Hippocampal formation (tissue), 2 donors: Measurements from ENCODE around the gene NMUR1.
A peak's percentile ranks its signal among the peaks of the same experiment; 100 is the strongest.
"Not testable (repeated sequence)": the region's sequence is repeated elsewhere in the genome, so short reads cannot be mapped to it uniquely, and the experiment has no call there.

Experiments used
- DNase-seq, 2 donors: peaks; one replicate each; lab custom pipeline; 2025; lab: John Stamatoyannopoulos, UW

The NMUR1 gene

GRCh38 chr2:231530099-231531011 is at the start of gene NMUR1:
Gene NMUR1, minus strand, starts transcription at chr2:231530445. Its CDS starts 84 bp downstream, at chr2:231530361.
- peak in 1 of 2 donors; percentile 11 for DNase-seq

DNA sequence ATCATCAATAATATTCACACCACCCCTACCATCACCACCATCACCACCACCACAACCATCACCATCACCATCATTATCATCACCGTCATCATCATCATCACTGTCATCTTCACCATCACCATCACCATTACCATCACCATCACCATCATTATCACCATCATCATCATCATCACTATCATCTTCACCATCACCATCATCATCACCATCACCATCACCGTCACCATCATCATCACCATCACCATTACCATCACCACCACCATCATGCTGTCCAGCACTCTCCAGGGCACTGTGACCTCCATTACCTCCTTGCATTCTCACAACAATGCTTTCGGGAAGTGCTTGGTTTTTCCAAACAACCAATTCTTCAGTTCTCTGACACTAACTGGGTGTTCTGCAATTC is 49.3 kb upstream of the NMUR1 start:
- DNase-seq: no peak

DNA sequence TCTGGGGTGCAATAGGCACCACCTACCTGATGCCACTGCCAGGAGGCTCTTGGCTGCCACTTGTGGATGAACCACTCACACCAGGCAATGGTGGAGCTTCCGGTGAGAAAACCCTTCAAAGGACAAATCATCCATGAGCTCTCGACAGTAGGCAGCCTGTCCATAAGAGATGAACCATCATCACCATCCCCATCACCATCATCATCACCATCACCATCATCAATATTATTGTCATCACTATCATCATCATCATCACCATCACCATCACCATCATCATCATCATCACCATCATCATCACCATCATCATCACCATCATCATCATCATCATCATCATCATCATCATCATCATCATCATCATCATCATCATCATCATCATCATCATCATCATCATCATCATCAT is 48.4 kb upstream of the NMUR1 start:
- not testable (repeated sequence) for DNase-seq

DNA sequence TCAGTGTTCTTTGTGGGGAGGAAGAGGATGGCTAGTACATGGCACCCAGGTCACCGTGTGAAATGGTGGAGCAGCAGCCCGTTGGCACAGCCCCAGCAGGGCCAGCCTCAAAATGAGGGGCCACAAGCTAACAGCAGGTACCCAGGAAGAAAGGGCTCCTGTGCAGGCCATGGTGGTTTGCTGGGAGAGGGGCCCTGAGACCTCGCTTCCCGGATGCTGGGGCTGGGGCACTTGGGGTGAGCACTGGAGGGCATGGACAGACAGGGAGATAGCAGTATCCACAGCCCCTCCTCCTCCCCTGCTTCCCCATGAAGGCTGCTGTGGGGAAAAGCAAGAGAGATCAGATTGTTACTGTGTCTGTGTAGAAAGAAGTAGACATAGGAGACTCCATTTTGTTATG is 46.2 kb upstream of the NMUR1 start:
- DNase-seq: no peak

GRCh38 chr2:231575612-231576256 is 45.5 kb upstream of the NMUR1 start:
- no peak for DNase-seq

DNA sequence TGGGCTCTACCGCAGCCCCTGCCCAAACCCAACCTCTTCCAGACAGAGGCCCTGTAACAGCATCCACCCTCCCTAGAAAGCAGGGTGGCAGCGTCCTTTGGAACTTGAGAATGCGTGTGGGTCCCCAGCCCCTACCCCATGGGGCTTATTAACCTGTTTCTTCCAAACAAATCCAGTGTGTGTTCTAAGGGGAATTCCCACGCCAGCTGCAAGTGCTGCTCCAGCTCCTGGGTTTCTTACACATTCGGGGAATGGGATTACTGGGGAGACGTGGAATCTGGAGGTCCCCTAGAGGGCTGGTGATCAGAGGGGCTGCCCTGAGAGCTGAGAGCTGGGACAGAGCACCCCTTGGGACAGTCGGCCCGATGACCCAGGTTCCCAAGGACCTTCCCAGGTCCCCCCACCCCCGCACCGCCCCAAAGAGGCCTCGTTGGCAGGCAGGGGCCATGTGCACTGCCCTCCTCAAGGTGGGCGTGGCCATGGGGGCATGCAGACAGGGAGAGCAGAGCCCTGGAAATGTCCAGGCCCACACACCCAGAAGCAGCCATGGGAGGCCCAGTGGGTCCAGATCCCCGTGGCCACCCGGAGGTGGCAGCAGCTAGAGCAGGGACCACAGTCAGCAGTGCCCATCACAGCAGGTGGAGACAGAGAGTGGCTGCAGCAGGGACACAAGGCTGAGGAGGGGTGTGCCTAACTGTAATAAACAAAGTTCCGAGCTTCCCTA is 43.6 kb upstream of the NMUR1 start:
- no peak for DNase-seq

DNA sequence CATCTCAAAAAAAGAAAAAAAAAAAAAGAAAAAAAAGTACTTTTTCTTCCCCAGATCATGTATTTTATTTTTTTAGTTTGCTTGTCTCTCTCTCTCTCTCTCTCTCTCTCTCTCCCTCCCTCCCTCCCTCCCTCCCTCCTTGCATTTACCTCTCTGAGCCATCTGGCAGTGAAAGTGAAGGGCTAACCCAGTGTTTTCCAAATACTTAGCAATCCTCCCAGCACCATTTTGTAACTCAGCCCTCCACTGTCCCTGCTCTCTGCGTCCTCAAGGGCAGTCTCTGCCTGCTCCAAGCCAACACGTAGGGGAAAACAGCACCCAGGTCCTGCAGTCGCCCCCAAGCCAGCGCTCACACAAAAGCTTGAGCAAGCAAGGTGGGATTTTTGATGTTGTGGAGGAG is 42.9 kb upstream of the NMUR1 start:
- no peak for DNase-seq

GRCh38 chr2:231571661-231572191 is 41.5 kb upstream of the NMUR1 start:
- DNase-seq: no peak

- DNase-seq: not testable (repeated sequence)
These were observed 40.7 kb upstream of the NMUR1 start for GRCh38 chr2:231570915-231571314.

DNA sequence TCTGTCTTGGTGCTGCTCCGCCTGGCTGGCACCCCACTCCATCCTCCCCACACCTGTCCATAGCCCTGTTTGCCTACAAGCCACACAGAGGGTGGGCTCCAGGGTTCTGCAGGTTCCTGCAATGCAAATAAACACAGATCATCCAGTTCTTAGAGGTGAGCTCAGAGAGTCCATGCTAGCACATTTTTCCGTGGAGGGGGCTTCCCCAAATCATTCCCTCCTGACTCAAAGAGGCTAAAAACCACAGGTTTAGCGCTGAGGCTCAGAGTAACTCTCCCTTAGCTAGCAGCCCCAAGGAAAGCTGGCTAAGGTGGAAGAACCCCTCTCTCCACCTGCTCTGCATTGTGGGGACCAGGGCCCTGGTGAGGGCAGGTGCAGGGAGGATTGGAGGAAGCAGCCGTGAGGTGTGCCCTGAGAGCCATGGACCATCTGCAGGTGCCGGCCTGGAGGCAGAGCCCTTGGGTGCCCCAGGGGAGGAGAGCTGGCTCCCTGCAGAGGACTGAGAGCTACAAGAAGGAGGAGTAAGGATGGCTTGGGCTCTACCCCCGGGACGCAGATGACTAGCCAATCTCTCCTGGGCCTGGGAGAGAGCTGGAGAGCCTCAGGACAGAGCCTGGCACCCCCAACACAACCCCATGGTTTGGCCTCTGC is 38.7 kb upstream of the NMUR1 start:
- DNase-seq: no peak

- DNase-seq: no peak
These were observed 38.0 kb upstream of the NMUR1 start for GRCh38 chr2:231568098-231568784.

- DNase-seq: no peak
These were observed 36.9 kb upstream of the NMUR1 start for GRCh38 chr2:231567159-231567558.

GRCh38 chr2:231565887-231566594 is 35.8 kb upstream of the NMUR1 start:
- DNase-seq: no peak

DNA sequence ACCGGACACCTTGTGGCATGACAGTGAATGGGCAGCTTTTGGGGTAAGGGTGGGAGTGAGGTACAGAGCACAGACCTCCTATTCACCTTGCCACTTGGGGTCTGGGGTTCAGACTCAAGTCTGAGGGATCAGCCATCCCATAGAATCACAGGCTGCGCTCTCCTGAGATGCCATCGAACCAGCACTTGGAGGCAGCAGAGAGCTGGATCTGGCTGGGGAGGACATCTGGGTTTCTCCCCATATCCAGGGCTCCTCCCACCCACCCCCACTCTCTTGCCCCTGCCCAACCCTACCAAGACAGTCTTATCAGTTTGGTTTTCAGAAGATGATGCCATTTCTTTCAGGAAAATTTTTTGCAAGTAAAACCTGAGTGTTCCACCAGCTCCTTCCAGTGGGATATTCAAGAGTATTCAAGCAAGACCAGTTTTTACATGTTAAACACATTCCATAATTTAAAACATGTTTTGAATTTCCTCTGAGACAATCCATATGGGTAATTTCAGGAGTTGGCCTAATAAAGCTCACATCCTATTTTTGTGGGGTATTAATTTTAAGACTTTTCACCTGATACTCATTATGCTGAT is 33.2 kb upstream of the NMUR1 start:
- peak; percentile 72 to 81 for DNase-seq

- peak; percentile 36 to 77 for DNase-seq
These were observed 27.4 kb upstream of the NMUR1 start for GRCh38 chr2:231557571-231558217.

DNA sequence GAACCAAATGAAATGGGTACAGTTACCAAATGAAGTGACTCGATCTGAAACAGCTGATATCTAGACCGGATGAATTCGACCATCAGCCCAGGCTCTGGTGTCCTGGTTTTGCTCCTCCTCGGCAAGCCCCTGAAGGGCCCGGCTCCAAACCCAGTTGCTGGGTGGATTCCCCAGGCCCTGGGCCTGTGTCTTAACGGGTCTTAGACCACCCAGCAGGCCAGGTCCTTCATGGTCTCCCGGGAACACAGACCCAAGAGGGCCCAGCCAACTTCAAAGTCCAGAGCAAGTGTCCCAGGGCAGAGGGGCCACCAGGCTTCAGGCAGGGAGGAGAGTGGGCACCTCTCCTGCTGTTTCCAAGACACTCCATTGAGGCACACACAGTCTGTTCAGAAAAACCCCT is 26.7 kb upstream of the NMUR1 start:
- DNase-seq: no peak

DNA sequence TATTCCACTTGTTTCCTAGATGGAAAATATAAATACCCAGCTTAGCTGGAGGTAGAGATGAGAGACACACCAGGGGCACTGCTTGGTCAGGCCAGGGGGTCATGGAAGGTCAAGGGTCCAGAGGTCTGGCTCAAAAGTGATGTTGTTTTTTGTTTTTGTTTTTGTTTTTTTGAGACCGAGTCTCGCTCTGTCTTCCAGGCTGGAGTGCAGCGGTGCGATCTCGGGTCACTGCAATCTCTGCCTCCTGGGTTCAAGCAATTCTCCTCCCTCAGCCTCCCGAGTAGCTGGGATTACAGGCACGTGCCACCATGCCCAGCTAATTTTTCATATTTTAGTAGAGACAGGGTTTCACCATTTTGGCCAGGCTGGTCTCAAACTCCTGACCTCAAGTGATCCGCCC is 26.3 kb upstream of the NMUR1 start:
- not testable (repeated sequence) for DNase-seq

- no peak for DNase-seq
These were observed 24.7 kb upstream of the NMUR1 start for GRCh38 chr2:231554748-231555545.

DNA sequence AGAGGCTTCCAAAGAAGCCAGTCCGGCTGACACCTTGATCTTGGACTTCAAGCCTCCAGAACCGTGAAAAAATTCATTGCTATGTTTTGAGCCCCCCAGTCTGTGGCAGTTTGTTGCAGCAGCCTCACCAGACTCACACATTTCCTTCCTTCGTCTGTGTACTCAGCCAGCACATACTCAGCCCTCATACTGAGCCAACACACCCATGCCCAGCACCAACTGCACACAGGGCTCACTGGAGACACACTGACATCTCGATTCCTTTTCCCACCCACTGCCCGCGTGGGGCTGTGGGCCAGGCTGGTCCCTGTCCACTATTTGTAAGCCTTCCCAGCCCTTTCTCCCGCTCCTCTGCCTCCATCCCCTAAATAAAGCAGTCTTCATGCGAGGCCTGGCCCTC is 24.1 kb upstream of the NMUR1 start:
- no peak for DNase-seq
